GM19372 (cell line): ENCODE results near the gene WIPF2.

ENCODE experiments used
- ATAC-seq: cut with Tn5 transposase; IDR thresholded peaks from one replicate; pipeline ENCODE4 v1.9.1; 2021; ENCODE audit warnings: mild to moderate bottlenecking, low read depth, moderate library complexity; ENCODE audit not compliant: unreplicated experiment

The WIPF2 gene

GRCh38 chr17:40323391-40324381, 104.6 kb downstream of the WIPF2 start:
- no peak for ATAC-seq

GRCh38 chr17:40325156-40326013, 106.3 kb downstream of the WIPF2 start:
- ATAC-seq: no peak

GRCh38 chr17:40326014-40326831, 107.1 kb downstream of the WIPF2 start:
- no peak for ATAC-seq

- no peak for ATAC-seq
These were observed 107.7 kb downstream of the WIPF2 start for GRCh38 chr17:40326832-40327199.

- ATAC-seq: no peak
These were observed 108.2 kb downstream of the WIPF2 start for GRCh38 chr17:40327244-40327729.

GRCh38 chr17:40327735-40328385, 108.8 kb downstream of the WIPF2 start:
- no peak for ATAC-seq

GRCh38 chr17:40328386-40328766, 109.3 kb downstream of the WIPF2 start:
- ATAC-seq: no peak

GRCh38 chr17:40329839-40330794, 111.0 kb downstream of the WIPF2 start:
- no peak for ATAC-seq

- ATAC-seq: no peak
These were observed 111.9 kb downstream of the WIPF2 start for GRCh38 chr17:40330850-40331470.

- no peak for ATAC-seq
These were observed 112.9 kb downstream of the WIPF2 start for GRCh38 chr17:40331743-40332641.
